Activated naive CD8-positive, alpha-beta T cell treated with anti-CD3 and anti-CD28 coated beads, Interleukin-2, amount 50 U/mL, for 24 hours (primary cell): Measurements from ENCODE around the gene PLAC1.

ENCODE experiments used
- ATAC-seq: fragments of 150-1000 bp; cut with Tn5 transposase; one replicate; pipeline ENCODE4 v1.10.0; 2021
- DNase-seq: peaks from one replicate; pipeline ENCODE4 v3.0.0; 2021
- H3K27ac Mint-ChIP-seq: one replicate; pipeline ENCODE4 v1.8.0; 2021; ENCODE audit warnings: mild to moderate bottlenecking, mixed read lengths
- H3K27me3 Mint-ChIP-seq: one replicate; pipeline ENCODE4 v1.8.0; 2021; ENCODE audit warnings: mixed read lengths
- H3K36me3 Mint-ChIP-seq: one replicate; pipeline ENCODE4 v1.8.0; 2021; ENCODE audit warnings: low read depth, mixed read lengths
- H3K4me1 Mint-ChIP-seq: one replicate; pipeline ENCODE4 v1.8.0; 2021; ENCODE audit warnings: mixed read lengths
- H3K4me3 Mint-ChIP-seq: one replicate; pipeline ENCODE4 v1.8.0; 2021; ENCODE audit warnings: mild to moderate bottlenecking, moderate library complexity, mixed read lengths
- H3K9me3 Mint-ChIP-seq: one replicate; pipeline ENCODE4 v1.8.0; 2021; ENCODE audit warnings: mixed read lengths

The PLAC1 gene

DNA sequence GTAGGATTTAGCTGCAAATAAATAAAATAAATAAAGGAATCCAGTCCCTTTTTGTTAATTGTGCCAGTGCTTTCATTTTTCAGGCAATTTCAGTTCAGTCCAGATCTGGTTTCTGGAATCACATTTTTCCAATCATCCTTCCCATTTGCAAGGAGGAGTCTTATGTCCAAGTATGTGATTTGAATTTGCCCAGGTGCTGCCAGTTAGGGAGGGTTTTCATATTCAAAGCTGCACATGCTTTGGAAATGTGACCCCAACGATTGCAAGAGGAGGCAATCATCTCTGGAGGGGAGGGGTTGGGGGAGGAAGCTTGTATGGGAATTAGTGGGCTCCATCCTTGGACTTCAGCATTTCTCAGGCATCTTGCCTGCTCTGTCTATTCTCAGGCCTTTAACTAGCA lies 4.4 kb downstream of the PLAC1 start:
- Mint-ChIP-seq H3K9me3 (no peaks in the 10 kb centered on the region), H3K36me3 (no peaks in the 10 kb centered on the region), H3K4me1 (peaks cover 17% of the 10 kb centered on the region), H3K27me3 (peaks cover 5% of the 10 kb centered on the region), H3K27ac (no peak overlapping the region), H3K4me3 (no peak overlapping the region)
- no peak for ATAC-seq
- DNase-seq = no peak

DNA sequence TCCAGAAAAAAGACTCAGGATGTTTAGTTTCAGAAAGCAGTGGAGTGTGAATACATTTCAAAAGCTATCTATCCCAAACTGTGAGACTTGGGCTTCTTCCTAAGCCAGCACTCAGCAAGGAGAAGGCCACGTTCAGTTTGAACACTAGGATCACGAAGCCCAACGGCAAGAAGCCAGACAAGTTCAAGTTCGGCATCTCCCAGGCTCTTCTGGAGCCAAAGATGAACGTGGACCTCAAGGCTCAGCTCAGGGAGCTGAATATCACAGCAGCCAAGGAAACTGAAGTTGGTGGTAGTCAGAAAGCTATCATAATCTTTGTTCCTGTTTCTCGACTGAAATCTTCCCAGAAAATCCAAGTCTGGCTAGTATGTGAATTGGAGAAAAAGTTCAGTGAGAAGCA lies 7.6 kb downstream of the PLAC1 start:
- DNase-seq (no peak), ATAC-seq (no peak)
- Mint-ChIP-seq H3K4me3 (no peak overlapping the region), H3K4me1 (peaks cover 14% of the 10 kb centered on the region), H3K36me3 (no peaks in the 10 kb centered on the region), H3K9me3 (no peaks in the 10 kb centered on the region), H3K27me3 (peaks cover 4% of the 10 kb centered on the region), H3K27ac (no peak overlapping the region)

DNA sequence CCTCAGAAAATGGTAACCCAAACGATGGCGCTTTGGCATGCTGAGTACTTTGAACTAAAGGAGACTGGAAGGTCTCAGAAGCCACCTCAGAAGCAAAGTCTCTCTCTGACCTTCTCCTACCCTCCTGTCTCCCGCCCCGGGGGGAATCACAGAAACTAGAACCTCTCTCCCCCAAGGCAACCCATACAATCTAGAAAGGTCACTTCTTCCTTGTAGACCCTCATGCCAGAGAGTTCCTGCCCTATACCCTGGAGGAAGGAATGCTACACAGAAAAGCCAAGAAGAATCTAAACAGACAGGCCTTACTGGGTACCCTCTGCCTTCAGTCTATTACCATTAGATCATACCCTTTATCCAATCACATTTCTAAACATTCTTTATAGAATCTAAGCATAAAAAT lies 8.5 kb downstream of the PLAC1 start:
- no peak overlapping the region for H3K27ac Mint-ChIP-seq
- no peaks in the 10 kb centered on the region for H3K36me3 Mint-ChIP-seq
- DNase-seq (no peak), ATAC-seq (no peak)
- peaks cover 11% of the 10 kb centered on the region for H3K4me1 Mint-ChIP-seq
- H3K4me3 Mint-ChIP-seq = no peak overlapping the region
- H3K9me3 Mint-ChIP-seq = no peaks in the 10 kb centered on the region
- peaks cover 10% of the 10 kb centered on the region for H3K27me3 Mint-ChIP-seq

DNA sequence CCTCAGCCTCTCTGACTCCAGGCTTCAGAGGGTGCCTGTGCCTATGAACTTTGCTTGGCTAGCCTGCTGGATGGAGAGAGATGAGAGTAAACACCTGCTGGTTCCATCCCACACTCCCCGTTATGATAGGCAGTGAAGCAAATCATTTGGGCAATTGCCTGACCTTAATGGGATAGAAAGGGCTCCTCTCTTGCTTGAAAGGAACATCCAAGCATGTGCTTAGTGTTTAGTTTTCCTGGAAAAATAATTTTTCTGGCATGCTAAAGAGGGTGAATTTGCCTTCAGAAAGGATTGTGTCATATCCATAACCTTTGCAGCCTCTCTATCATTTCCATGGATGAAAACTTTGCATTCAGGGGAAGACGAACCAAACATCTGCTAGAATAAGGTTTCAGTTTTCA lies 10.8 kb downstream of the PLAC1 start:
- no peaks in the 10 kb centered on the region for H3K9me3 Mint-ChIP-seq
- no peak overlapping the region for H3K27ac Mint-ChIP-seq
- H3K36me3 Mint-ChIP-seq = no peaks in the 10 kb centered on the region
- H3K4me1 Mint-ChIP-seq = no peaks in the 10 kb centered on the region
- DNase-seq (no peak), ATAC-seq (no peak)
- no peak overlapping the region for H3K4me3 Mint-ChIP-seq
- H3K27me3 Mint-ChIP-seq = peaks cover 15% of the 10 kb centered on the region

DNA sequence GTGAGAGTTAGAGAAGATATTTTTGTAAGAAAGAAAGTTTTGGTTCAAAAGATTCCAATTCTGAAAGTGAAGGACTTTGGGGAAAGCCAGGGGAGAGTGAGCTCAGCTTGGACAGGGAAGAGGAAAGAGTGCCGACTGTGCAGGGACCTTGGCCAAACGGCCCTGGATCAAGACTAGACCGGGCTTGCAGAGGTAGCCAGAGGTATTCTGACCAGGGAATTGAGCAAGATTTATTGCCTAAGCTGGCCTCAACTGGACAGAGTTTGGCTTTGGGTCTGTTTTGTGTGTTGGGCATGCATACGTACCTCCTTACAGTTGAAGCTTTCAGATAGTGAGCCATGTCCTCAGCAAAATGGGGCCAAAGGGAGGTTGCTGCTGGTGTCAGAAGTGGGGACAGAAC lies 11.6 kb downstream of the PLAC1 start:
- H3K27ac Mint-ChIP-seq = no peak overlapping the region

DNA sequence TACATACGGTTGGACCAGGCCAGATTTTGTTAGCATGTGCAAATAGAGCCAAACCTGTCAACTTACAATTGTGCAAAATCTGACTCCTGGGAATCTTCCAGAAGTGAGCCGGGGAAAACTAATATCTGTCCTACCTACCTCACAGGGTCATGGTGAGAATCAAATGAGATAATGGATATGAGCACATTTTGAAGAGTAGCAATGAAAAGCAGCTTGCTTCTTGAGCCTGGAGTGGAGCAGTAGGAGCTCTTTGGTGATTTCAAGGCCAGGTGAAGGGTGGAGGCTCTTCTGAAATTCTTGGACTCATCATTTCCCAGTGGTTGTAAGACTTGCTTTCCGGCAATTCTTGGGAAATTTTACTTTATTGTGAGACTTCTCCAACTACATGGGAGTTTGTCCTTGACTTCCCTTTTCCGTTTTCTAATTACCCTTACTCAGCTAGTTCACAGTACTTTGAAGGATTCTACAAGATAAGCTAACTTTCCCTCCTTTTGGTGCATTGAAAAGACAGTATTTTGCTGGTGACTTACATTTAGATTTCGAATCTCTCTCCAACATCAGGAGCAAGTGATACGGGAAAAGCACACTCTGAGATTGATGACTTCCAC lies 12.2 kb downstream of the PLAC1 start:
- Mint-ChIP-seq H3K36me3 (no peaks in the 10 kb centered on the region), H3K9me3 (no peaks in the 10 kb centered on the region), H3K4me3 (no peak overlapping the region), H3K4me1 (peaks cover 5% of the 10 kb centered on the region), H3K27ac (no peak overlapping the region), H3K27me3 (peaks cover 20% of the 10 kb centered on the region)
- DNase-seq = no peak
- ATAC-seq = no peak

More for the DNA sequence above, 11.6 kb downstream of the PLAC1 start:
- Mint-ChIP-seq H3K27me3 (peaks cover 18% of the 10 kb centered on the region), H3K4me3 (no peak overlapping the region), H3K9me3 (no peaks in the 10 kb centered on the region), H3K36me3 (no peaks in the 10 kb centered on the region), H3K4me1 (peaks cover 1% of the 10 kb centered on the region)
- no peak for ATAC-seq
- no peak for DNase-seq

DNA sequence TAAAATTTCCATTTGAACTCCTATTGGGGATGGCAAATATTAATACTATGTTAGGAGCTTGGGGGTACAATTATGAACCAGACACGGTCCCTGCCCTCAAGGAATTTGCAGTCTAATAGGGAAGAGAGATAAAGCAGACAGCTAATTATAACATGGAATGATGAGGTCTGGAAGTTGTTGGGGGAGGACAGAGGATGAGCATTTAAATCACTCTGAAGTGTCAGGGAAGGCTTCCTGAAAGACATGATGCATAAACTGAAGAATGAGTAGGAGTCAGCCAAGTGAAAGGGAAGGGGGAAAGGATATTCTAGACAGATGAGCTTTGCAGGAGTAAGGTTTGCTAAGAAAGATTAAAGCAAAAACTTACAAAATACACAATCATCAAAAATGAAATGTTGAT lies 15.9 kb downstream of the PLAC1 start:
- no peak for ATAC-seq
- Mint-ChIP-seq H3K27me3 (peaks cover 24% of the 10 kb centered on the region), H3K4me3 (no peak overlapping the region), H3K4me1 (peaks cover 5% of the 10 kb centered on the region), H3K36me3 (no peaks in the 10 kb centered on the region), H3K9me3 (no peaks in the 10 kb centered on the region), H3K27ac (no peak overlapping the region)
- DNase-seq = no peak

DNA sequence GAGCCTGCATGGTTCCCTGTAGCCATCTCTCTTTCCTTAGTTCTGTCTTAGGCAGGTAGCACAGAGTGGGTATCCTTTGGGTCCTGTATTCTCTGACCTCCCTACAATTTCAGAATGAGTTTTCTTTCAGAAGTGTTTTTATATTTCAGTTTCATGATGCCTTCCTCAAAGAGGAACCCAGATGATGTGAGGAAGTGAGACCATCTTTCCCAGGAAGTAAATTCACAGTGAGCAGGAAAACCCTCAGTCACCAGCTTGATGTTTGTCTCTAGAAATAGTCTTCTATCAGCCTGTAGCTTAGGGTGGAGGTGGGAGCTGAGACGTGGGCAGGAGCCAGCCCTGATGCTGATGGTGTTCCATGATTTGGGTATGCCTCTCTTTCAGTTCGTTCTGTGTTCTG lies 16.9 kb downstream of the PLAC1 start:
- Mint-ChIP-seq H3K27ac (no peak overlapping the region), H3K27me3 (peaks cover 22% of the 10 kb centered on the region), H3K4me3 (no peak overlapping the region), H3K36me3 (no peaks in the 10 kb centered on the region), H3K4me1 (peaks cover 5% of the 10 kb centered on the region), H3K9me3 (no peaks in the 10 kb centered on the region)
- no peak for DNase-seq
- ATAC-seq = no peak

DNA sequence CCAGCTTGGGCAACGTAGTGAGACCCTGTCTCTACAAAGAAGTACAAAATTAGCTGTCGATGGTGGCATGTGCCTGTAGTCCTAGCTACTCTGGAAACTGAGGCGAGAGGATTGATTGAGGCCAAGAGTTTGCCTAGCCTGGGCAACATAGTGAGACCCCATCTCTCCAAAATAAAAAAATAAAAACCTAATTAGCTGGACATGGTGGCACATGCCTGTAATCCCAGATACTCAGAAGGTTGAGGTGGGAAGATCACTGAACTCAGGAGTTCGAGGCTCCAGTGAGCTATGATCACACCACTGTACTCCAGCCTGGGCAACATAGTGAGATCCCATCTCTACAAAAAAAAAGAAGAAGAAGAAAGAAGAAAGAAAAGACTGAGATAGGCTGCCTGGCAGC lies 17.4 kb downstream of the PLAC1 start:
- no peak for ATAC-seq

DNA sequence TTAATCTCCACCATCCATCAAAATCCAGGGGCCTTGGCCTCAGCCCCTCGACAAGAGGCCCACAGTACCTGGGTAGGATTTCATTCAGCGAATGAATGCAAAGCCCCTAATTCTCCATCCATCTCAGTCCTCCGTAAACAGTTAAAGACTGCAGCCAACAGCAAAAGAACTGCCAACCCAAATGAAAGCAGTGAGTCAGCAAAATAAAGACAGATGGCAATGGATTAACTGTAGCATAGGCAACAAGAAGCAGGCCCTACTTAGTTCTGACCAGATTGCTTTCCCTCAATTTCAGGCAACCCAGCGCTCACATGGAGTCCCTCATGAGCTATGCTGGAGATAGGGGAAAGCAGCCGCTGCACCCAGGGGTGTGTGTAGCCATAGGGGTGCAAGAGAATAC lies 21.4 kb downstream of the PLAC1 start:
- DNase-seq (no peak), ATAC-seq (no peak)
- Mint-ChIP-seq H3K27ac (no peak overlapping the region), H3K9me3 (no peaks in the 10 kb centered on the region), H3K27me3 (peaks cover 9% of the 10 kb centered on the region), H3K4me1 (peaks cover 12% of the 10 kb centered on the region), H3K36me3 (no peaks in the 10 kb centered on the region), H3K4me3 (no peak overlapping the region)

More for the DNA sequence above, 17.4 kb downstream of the PLAC1 start:
- Mint-ChIP-seq H3K9me3 (no peaks in the 10 kb centered on the region), H3K36me3 (no peaks in the 10 kb centered on the region), H3K27ac (no peak overlapping the region), H3K4me1 (peaks cover 5% of the 10 kb centered on the region), H3K4me3 (no peak overlapping the region), H3K27me3 (peaks cover 20% of the 10 kb centered on the region)
- no peak for DNase-seq

DNA sequence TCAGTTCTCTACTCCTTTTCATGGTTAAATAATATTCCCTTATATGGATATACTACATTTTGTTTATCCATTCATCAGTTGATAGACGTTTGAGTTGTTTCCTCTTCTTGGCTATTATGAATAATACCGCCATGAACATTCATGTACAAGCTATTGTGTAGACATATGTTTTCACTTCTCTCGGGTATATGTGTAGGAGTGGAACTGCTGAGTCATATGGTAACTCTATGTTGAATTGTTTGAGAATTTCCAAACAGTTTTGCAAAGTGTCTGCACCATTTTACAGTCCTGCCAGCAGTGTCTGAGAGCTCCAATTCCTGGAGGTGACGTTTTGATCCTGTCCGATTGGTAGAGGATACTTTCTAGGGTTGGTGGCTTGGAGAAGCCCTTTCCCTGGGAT lies 23.6 kb downstream of the PLAC1 start:
- peak; percentile 54 for ATAC-seq
- Mint-ChIP-seq H3K4me1 (peaks cover 7% of the 10 kb centered on the region), H3K36me3 (no peaks in the 10 kb centered on the region), H3K27me3 (peaks cover 7% of the 10 kb centered on the region), H3K9me3 (no peaks in the 10 kb centered on the region), H3K4me3 (no peak overlapping the region), H3K27ac (no peak overlapping the region)
- no peak for DNase-seq

DNA sequence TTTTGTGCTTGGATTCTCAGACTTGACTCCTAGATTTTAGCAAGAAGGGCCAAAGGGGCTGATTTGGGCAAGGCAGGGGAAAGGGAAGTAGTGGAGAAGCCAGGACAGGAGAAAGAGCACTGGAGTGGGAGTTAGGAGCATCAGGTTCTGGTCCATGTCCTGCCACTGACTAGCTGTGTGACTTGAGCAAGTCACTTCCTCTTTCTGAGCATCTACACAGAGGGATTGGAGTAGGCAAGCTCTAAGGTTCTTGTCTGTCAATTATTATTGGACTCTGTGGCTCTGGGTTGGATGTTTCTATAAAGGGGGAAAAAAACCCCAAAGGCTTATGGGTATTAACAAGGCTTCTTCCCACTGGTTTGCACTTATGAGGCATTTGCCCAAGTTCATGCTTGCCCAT lies 24.4 kb downstream of the PLAC1 start:
- DNase-seq = no peak
- Mint-ChIP-seq H3K9me3 (no peaks in the 10 kb centered on the region), H3K4me3 (no peak overlapping the region), H3K27ac (no peak overlapping the region), H3K4me1 (peaks cover 7% of the 10 kb centered on the region), H3K36me3 (no peaks in the 10 kb centered on the region), H3K27me3 (peaks cover 3% of the 10 kb centered on the region)
- ATAC-seq = no peak

DNA sequence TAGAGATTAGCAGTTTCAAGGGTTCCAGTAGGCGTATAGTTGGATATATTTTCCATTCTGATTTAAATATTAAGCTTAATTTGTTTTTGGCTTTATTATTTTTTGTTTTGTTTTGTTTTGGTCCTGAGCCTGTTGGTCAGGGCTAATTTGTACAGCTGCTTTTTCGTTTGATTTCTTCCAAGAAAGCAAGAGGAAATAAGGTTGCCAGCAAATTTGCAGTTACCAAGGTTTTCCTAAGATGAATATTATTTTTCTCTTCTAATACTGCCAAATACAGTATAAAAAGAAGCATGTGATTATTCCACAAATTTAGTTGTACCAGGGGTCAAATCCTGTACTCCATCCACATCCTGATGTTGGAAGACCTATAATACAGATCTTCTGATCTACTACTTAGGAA lies 24.9 kb downstream of the PLAC1 start:
- ATAC-seq = no peak
- Mint-ChIP-seq H3K4me1 (peaks cover 7% of the 10 kb centered on the region), H3K36me3 (no peaks in the 10 kb centered on the region), H3K27me3 (peaks cover 2% of the 10 kb centered on the region), H3K27ac (no peak overlapping the region), H3K4me3 (no peak overlapping the region), H3K9me3 (no peaks in the 10 kb centered on the region)
- no peak for DNase-seq

DNA sequence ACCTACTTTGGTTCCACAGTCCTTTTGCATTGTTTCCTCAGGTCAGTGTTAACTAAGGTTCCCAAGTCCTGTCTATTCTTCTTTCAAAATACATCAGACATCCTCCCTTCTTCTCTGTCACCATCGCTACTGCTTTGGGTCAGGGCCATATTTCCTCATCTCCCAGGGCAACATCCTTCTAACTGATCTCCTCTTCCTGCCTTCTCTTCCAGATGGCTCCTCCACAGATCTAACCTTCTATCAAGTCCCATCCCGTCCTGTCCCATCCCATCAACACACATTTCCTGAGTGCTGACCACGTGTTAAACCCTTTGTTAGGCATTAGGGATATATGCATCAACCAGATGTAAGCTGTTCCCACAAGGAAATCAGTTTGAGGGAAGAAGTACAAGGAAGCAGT lies 25.9 kb downstream of the PLAC1 start:
- no peak for DNase-seq
- Mint-ChIP-seq H3K27me3 (peaks cover 4% of the 10 kb centered on the region), H3K27ac (no peak overlapping the region), H3K36me3 (no peaks in the 10 kb centered on the region), H3K9me3 (no peaks in the 10 kb centered on the region), H3K4me3 (no peak overlapping the region), H3K4me1 (peaks cover 7% of the 10 kb centered on the region)
- ATAC-seq = no peak

DNA sequence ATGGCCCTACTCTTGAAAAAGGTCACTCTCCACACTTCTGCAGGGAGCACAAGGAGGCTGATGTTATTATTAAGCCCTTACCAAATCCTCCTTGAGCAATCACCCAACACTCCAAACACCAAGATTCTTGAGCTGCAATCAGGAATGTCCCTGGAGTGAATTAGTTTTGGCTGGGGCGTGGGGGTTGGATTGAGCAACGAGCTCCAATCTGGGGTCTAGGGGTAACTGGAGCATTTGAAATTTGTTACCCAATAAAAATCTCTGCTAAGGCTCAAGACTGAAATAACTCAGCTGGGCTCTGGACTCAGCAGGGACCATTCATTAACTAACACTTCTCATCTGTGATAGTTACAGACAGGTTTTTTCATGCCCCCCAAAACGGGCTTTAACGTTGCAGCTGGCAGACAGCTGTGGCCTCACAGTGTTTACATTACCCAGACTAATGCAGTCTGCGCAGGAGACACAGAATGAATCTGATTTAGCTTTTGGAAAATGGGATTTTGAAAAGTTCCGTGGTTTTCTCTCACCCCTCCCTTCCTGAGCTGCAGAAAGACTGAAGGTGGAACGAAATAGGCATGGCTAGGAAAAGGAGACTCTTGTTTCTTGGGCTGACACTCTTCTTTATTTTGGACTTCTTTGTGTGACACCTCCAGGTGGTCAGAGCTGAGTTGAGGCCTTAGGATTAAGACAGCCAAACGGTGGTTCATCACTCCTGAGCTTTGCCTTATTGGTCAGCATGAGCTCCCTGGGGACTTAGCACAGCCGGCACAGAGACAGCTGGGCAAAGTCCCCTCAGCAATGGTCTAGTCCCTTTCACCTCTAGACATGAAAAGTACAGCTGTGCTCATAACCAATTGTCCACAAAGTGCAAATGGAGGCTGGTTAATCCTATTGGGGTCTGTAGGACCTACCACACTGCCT lies 26.6 kb downstream of the PLAC1 start:
- Mint-ChIP-seq H3K27me3 (peaks cover 4% of the 10 kb centered on the region), H3K4me3 (no peak overlapping the region), H3K4me1 (peaks cover 7% of the 10 kb centered on the region), H3K27ac (no peak overlapping the region), H3K36me3 (no peaks in the 10 kb centered on the region), H3K9me3 (no peaks in the 10 kb centered on the region)
- ATAC-seq = no peak
- DNase-seq = no peak
